Endothelial cell (in vitro differentiated cells): ENCODE results near the gene PAPOLA. TPM values are rescaled to one million over a fixed set of nuclear protein-coding genes. Genes with fewer than 3 reads are reported as not detected.
A peak's percentile ranks its signal among the peaks of the same experiment; 100 is the strongest.

Experiments used
- DNase-seq: peaks from one replicate; pipeline ENCODE4 v3.0.0; 2021; ENCODE audit warnings: low spot score
- H3K27ac Mint-ChIP-seq: one replicate; pipeline ENCODE4 v1.8.0; 2021; ENCODE audit warnings: mixed read lengths, inconsistent platforms; ENCODE audit not compliant: unreplicated experiment
- H3K27me3 Mint-ChIP-seq: one replicate; pipeline ENCODE4 v1.8.0; 2021; ENCODE audit warnings: mild to moderate bottlenecking, moderate library complexity, mixed read lengths, inconsistent platforms; ENCODE audit not compliant: unreplicated experiment
- H3K36me3 Mint-ChIP-seq: one replicate; pipeline ENCODE4 v1.8.0; 2021; ENCODE audit warnings: mild to moderate bottlenecking, low read depth, mixed read lengths, inconsistent platforms; ENCODE audit not compliant: unreplicated experiment
- H3K4me1 Mint-ChIP-seq: one replicate; pipeline ENCODE4 v1.8.0; 2021; ENCODE audit warnings: mild to moderate bottlenecking, mixed read lengths, inconsistent platforms; ENCODE audit not compliant: unreplicated experiment
- H3K4me3 Mint-ChIP-seq: one replicate; pipeline ENCODE4 v1.8.0; 2021; ENCODE audit warnings: mild to moderate bottlenecking, mixed read lengths, inconsistent platforms; ENCODE audit not compliant: unreplicated experiment
- H3K9me3 Mint-ChIP-seq: one replicate; pipeline ENCODE4 v1.8.0; 2021; ENCODE audit warnings: mixed read lengths, inconsistent platforms; ENCODE audit not compliant: unreplicated experiment
- total RNA-seq: library from RNA; stranded (reverse); fragmentation: NEBNext Ultra II Directional; extraction: Animal tissue kit (Norgen Biotek cat#: 25700); gene quantifications from one replicate; pipeline ENCODE4 v1.2.1, GENCODE V29; 2021; ENCODE audit not compliant: unreplicated experiment
- TF ChIP-seq, protein P1 (sequence below): fragments of 200-600 bp; sonication (generic); IDR thresholded peaks from one replicate; pipeline ENCODE4 v1.5.0; 2021; ENCODE audit warnings: antibody characterized with exemption; ENCODE audit not compliant: unreplicated experiment

PAPOLA gene
- total RNA-seq, 1 donor from 2014 or later = 161 TPM

DNA sequence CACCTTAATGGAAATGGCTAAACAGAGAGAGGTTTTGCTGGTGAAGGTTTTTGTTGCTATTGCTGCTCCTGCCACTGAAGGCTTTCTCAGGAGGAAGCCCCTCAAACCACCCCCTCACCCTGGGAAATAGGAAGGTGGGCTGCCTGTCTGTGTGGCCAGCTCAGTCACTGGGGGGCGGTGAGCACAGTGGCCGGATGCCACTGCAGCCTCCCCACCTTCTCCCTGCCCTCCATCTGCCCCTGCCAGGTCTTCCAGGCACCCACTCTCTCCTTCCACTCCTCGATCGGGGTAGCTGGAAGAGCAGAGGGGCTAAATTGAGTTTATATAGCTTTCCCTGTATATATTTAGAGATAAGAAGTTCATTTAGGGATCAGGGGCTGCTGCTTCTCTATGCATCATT is 80.8 kb downstream of the PAPOLA start:
- no peaks in the 10 kb centered on the region for H3K4me1 Mint-ChIP-seq
- DNase-seq = no peak
- TF ChIP-seq, protein P1, sequence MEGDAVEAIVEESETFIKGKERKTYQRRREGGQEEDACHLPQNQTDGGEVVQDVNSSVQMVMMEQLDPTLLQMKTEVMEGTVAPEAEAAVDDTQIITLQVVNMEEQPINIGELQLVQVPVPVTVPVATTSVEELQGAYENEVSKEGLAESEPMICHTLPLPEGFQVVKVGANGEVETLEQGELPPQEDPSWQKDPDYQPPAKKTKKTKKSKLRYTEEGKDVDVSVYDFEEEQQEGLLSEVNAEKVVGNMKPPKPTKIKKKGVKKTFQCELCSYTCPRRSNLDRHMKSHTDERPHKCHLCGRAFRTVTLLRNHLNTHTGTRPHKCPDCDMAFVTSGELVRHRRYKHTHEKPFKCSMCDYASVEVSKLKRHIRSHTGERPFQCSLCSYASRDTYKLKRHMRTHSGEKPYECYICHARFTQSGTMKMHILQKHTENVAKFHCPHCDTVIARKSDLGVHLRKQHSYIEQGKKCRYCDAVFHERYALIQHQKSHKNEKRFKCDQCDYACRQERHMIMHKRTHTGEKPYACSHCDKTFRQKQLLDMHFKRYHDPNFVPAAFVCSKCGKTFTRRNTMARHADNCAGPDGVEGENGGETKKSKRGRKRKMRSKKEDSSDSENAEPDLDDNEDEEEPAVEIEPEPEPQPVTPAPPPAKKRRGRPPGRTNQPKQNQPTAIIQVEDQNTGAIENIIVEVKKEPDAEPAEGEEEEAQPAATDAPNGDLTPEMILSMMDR = no peak
- H3K36me3 Mint-ChIP-seq = no peaks in the 10 kb centered on the region
- H3K27me3 Mint-ChIP-seq = peaks cover 1% of the 10 kb centered on the region
- no peaks in the 10 kb centered on the region for H3K9me3 Mint-ChIP-seq
- H3K4me3 Mint-ChIP-seq = no peak overlapping the region
- no peak overlapping the region for H3K27ac Mint-ChIP-seq

DNA sequence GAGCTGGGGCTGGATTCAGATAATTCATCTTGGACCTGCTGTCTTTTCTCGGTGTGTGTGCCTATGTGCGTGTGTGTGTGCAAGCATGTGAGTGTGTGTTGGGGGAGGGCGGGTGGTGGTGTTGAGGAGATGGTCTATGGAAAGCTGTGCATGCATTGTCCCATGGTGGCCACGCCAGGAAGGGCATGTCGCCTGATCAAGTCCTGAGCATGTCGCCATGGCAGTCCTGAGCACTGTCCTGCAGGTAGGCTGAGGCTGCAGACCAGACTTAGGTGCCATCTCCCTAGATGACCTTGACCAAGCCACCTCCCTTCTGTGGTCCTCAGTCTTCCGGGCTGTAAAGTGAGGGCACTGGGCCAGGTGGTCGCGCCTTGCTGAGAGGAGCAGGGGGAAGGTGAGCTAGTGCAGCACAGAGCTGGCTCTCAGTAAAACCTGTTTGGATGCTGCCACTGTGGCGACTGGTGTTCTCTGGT is 81.4 kb downstream of the PAPOLA start:
- no peak overlapping the region for H3K4me3 Mint-ChIP-seq
- H3K36me3 Mint-ChIP-seq = no peaks in the 10 kb centered on the region
- TF ChIP-seq, protein P1 = no peak
- H3K9me3 Mint-ChIP-seq = no peaks in the 10 kb centered on the region
- peaks cover 5% of the 10 kb centered on the region for H3K4me1 Mint-ChIP-seq
- DNase-seq = no peak
- H3K27ac Mint-ChIP-seq = no peak overlapping the region
- peaks cover 1% of the 10 kb centered on the region for H3K27me3 Mint-ChIP-seq

DNA sequence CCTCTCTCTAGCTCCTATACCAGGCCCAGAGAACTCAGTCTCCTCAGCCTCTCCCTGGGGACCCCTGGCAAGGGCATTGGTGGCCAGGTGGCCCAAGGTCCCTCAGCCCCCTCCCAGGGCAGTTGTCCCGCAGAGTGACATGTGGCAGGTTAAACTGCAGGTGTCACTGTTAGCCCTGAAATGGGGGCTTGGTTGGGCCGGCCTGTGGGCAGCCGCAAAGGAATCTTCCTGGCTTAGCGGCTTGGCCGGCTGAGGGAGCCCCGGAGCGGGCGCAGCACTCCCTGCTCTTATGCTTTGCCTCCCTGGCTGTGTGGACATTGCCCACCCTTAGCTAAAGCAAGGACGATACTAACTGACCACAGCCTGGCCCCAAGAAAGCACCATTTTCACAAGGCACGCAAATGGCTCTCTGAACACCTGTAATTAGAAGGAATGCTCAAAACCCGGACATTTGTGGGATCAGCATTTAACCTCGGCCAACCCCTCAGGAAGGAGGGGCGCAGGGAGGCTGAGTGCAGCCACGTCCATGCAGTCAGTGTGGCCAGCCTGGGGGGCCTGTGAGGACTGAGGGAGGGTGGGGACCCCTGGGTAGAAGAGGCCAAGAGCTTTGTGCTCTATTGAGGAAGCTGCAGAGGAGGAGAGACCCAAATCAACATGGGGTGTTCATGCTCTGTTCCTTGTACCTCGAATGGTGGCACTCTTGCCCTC is 82.2 kb downstream of the PAPOLA start:
- Mint-ChIP-seq H3K27me3 (peaks cover 1% of the 10 kb centered on the region), H3K4me3 (no peak overlapping the region), H3K4me1 (peaks cover 8% of the 10 kb centered on the region), H3K27ac (no peak overlapping the region), H3K9me3 (no peaks in the 10 kb centered on the region), H3K36me3 (no peaks in the 10 kb centered on the region)
- TF ChIP-seq, protein P1 = peak; percentile 55
- peak; percentile 83 for DNase-seq

DNA sequence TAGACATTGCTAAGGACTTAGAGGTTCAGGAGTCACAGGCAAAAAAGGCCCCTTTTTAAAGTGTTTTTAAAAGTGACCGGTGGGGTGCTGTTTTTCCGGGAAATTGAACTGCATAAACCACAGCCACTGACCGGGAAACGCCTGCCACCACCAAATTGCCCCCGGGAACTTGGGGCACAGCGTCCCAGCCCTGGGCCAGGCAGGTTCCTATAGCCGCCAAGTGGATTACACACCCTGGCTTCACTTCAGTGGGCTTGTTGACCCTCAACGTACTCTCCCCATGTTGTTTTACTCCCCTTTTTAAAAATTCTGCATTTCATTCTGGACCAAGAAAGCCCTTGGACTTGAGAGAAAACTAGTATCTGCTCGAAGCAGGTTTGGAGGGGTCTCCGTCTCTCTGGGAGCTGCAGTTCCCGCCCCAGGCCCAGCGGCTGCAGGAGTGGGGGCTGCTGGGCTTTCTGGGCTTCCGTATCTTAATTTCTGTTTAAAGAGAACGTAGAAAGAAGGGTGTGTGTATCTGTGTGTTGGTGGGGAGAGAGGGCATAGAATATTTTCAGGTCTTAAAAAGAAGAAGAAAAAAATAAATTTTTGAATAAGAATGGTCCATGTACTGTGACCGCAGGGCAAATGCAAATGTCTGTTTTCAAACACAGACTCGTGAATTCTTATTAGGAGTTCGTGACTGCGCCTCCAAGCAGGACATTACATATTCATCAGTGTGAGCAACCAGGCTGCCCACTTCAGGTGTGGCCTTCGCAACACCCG is 82.9 kb downstream of the PAPOLA start:
- TF ChIP-seq, protein P1 = no peak
- H3K27me3 Mint-ChIP-seq = peaks cover 1% of the 10 kb centered on the region
- H3K4me1 Mint-ChIP-seq = peaks cover 8% of the 10 kb centered on the region
- no peaks in the 10 kb centered on the region for H3K9me3 Mint-ChIP-seq
- H3K36me3 Mint-ChIP-seq = no peaks in the 10 kb centered on the region
- no peak overlapping the region for H3K27ac Mint-ChIP-seq
- DNase-seq = no peak
- H3K4me3 Mint-ChIP-seq = no peak overlapping the region

DNA sequence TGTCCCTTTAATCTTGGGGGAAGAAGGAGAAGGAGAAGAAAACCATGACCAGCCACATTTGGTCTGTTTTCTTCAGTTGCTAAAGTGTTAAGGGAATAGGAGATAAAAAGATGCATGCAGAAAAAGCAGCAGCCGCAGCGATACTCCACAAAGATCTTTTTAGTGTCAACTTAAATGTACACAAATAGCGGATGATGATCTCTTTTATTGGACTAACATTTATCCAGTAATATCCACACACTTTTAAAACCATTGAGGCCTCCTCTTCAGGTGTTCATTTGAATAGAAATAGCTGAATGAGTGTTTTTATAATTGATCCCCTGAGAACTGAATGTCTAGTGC is 83.5 kb downstream of the PAPOLA start:
- Mint-ChIP-seq H3K36me3 (no peaks in the 10 kb centered on the region), H3K4me3 (no peak overlapping the region), H3K27ac (no peak overlapping the region), H3K9me3 (no peaks in the 10 kb centered on the region), H3K4me1 (peaks cover 8% of the 10 kb centered on the region), H3K27me3 (peaks cover 1% of the 10 kb centered on the region)
- TF ChIP-seq, protein P1 = no peak
- DNase-seq = no peak
